ENCODE results near the gene PWWP2A.

DNA sequence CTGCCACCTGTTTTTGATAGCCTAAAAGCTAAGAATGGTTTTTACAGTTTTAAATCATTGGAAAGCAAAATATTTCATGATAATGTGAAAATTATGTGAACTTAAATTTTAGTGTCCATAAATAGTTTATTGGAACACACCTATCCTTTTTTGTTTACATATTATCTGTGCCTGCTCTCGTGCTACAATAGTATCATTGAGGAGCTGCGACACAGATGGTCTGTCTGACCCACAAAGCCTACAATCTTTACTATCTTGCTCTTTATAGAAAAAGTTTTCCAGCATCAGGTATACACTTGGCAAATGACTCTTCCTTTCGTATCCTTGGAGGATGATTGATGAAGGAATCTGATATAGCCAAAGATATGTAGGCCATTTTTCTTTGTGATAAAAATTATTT is 70.2 kb downstream of the PWWP2A start:
- TF ChIP-seq EZH2 (IDR thresholded peaks at IDR 0.05) (no peak), POLR2AphosphoS5 (IDR thresholded peaks at IDR 0.05; ENCODE audit: borderline replicate concordance, low read depth, low read length) (no peak), FOXP2 (optimal IDR thresholded peaks at IDR 0.05; ENCODE audit: control extremely low read depth, extremely low read length, insufficient read depth) (no peak)

All from SK-N-MC (cell line).